ENCODE results near the gene CCDC30.
"Not testable (repeated sequence)": the region's sequence is repeated elsewhere in the genome, so short reads cannot be mapped to it uniquely, and the experiment has no call there.

CCDC30 gene

GRCh38 chr1:42454403-42454802, 8.7 kb upstream of the CCDC30 start:
- no peak for DNase-seq

DNA sequence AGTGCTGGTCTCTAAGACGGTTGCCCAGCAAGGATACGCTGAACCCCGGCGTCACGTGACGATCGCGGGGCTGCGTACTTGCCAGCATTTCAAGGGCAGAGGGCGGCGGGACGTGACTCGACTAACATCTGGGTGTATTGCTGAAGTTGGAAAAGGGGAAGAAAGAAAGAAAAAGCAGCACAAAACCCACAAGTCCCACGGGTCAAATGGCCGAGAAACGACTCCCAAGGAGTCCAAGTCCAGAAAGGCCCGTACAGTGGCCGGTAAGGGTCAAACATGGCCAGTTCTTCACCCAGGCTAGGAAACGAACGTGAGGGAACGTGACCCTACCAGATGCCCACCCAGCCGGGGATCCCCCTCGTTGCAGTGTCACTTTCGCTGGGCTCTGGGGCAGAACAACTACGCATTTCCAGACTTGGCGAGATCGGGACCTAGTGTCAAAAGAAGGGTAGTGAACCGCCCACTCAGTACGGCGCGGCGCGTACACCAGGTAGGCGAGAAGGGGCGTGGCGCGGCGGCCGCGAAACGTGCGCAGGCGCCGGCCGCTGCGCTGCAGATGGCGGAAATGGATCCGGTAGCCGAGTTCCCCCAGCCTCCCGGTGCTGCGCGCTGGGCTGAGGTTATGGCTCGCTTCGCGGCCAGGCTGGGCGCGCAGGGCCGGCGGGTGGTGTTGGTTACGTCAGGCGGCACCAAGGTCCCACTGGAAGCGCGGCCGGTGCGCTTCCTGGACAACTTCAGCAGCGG, 6.9 kb upstream of the CCDC30 start, which contains the start of the genes PPCS and ZMYND12:
TSS of gene PPCS (plus strand) at position 534 of the 744 bp plus-strand sequence. CDS start at position 557, 23 bp downstream.
TSS of gene ZMYND12 (minus strand) at position 13 of the 744 bp plus-strand sequence. CDS start 25 bp downstream, outside the sequence.
- peak; percentile 91 for DNase-seq

GRCh38 chr1:42456754-42457089, 6.4 kb upstream of the CCDC30 start:
- peak; percentile 68 for DNase-seq

DNA sequence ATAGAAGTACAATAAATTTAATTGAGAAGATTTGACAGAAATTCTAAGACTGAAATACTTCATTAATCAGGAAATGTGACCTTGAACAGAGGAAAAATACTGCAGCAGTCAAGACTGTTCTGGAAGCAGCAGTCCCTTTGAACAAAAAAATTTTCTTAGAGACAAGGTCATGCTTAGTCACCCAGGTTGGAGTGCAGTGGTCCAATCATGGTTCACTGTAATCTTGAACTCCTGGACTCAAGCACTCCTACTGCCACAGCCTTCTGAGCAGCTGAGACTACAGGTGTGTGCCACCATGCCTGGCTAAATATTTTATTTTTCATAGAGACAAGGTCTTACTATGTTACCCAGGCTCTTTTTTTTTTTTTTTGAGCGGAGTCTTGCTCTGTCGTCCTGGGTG, 1.9 kb upstream of the CCDC30 start:
- DNase-seq: no peak

- no peak for DNase-seq
Observed at GRCh38 chr1:42463921-42464320, 835 bp downstream of the CCDC30 start.

DNA sequence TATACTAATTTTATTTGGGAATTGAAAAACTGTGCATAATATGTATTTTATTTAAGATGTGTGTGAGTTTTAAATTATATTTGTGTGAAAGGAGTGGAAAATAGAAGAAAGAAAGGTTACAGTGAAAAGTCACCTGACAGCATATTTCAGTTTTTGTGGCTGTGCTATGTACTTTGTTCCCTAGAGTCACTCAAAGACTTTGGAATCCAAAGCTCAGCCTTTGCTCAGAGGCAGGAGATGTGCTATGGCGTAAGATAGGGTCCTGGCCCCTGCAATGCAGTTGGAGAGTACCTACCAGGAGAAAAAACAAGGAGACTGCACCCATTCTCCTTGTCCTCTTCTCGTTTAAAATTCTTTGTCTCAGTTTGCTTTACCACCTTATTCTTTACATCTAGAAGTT, 2.9 kb downstream of the CCDC30 start:
- DNase-seq: no peak

DNA sequence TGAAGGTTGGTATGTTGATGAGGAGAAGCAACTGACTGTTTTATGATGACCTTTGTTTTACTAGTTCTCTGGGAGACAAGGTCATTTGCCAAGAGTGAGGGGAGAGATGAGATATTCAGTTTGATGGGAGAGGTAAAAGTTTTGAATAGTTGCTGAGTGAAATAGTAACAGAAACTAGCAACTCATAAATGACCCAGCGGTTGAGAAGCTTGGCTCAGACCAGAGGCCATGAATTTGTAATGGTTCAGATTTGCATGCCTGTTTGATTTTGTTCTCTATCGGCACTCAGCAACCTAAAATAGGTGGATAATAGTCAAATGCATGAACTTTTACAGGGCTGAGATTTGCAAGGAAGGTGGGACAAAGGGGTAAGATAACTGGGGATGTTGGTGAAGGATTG, 6.6 kb downstream of the CCDC30 start:
- DNase-seq: no peak

DNA sequence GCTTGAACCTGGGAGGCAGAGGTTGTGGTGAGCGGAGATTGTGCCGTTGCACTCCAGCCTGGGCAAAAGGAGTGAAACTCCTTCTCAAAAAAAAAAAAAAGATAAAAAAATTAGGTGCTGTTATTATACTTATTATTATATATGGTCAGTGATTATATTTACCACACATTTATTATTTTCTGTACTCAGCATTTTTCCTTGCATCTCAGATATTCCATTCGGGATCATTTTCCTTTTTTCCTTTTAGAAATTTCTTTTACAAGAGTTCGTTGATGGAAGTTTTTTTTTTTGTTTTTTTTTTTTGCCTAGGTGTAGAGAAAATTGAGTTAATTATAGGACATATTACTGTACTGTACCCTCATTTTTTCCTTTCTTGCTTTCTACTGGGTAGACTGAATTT, 13.5 kb downstream of the CCDC30 start:
- DNase-seq: no peak

- DNase-seq: not testable (repeated sequence)
Observed at GRCh38 chr1:42477354-42477753, 14.3 kb downstream of the CCDC30 start.

DNA sequence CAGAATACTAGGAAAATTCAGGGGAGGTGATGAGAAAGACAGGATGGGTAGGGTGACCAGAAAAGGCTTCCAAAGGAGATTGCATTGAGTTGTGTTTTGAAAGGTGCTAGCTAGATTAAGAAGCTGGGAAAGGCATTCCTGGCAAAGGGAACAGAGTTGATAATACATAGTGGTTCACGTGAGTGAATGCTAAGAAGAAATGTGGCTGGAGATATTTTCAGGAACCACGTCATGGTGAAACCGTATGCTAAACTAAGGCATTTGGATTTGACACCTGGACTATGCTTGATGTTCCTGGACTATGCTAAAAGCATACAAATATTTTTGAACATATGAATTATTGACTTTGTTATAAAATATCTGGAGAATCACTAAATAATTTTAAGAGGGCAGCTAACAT, 14.7 kb downstream of the CCDC30 start:
- DNase-seq: no peak

- DNase-seq: no peak
Observed at GRCh38 chr1:42479621-42480020, 16.5 kb downstream of the CCDC30 start.

DNA sequence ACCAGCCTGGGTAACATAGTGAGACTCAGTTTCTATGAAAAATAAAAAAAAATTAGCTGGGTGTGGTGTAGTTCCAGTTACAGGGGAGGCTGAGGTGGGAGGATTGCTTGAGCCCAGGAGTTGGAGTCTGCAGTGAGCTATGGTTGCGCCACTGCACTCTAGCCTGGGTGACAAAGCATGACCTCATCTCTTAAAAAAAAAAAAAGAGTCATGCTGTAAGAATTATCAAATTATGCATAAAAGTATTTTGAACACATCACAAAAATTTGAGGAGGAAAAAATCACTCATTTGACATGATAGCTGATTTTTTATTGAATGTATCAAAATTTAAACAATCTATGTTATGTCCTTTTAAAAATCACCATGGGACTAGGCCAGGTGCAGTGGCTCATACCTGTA, 17.8 kb downstream of the CCDC30 start:
- no peak for DNase-seq

- DNase-seq: no peak
Observed at GRCh38 chr1:42482635-42483153, 19.6 kb downstream of the CCDC30 start.

DNA sequence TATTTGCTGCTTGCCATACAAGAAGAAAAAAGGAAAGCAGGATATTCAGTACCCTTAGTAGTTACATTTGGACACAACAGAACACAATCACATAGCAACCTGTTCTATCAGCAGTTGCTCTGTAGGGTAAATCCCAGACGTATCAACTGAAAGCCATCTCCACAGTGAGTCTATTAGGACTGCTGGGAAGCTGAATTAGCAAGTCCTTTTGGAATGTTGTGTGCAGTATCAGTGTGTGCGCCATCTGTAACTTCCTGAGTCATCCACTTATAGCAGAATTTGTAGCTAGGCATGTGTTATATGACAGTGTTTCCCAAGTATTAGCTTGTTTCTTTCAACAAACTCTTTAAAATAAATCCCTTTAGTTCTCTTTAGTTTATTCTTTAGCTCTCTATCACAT, 21.3 kb downstream of the CCDC30 start:
- DNase-seq: no peak

- no peak for DNase-seq
Observed at GRCh38 chr1:42490237-42490636, 27.2 kb downstream of the CCDC30 start.

DNA sequence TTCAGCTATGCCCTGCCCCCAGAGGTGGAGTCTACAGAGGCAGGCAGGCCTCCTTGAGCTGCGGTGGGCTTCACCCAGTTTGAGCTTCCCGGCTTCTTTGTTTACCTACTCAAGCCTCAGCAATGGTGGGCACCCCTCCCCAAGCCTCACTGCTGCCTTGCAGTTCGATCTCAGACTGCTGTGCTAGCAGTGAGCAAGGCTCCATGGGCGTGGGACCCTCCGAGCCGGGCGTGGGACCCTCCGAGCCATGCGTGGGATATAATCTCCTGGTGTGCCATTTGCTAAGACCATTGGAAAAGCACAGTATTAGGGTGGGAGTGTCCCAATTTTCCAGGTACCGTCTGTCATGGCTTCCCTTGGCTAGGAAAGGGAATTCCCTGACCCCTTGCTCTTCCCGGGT, 38.9 kb downstream of the CCDC30 start:
- not testable (repeated sequence) for DNase-seq

DNA sequence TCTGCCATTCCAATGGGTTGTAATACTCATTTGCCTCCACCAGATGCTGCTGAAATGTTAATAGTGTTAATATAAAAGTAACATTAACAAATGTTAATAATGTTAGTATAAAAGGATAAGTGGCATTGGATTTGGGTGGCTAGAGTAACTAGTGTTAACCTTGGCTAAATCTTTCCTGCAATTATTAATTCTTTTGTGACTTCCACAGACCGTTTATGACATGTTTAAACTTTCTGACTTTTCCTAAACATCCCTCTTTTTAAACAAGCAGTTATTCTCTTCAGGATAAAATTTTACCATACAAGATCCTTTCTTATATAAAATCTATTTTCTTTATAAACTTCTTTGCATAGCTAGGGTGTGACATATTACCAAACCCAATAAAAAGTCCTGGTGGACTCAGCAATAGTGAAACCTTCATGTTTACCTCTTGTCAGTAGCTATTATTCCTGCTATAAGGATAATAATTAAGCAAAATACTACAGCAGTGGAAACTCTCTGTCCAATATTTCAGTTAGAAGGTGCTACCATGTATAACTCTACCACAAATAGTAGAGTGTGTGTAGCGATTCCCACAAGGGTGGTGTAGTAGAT, 41.5 kb downstream of the CCDC30 start:
- no peak for DNase-seq

GRCh38 chr1:42506576-42506975, 43.5 kb downstream of the CCDC30 start:
- DNase-seq: no peak

- not testable (repeated sequence) for DNase-seq
Observed at GRCh38 chr1:42511581-42512155, 48.6 kb downstream of the CCDC30 start.

GRCh38 chr1:42518908-42519307, 55.8 kb downstream of the CCDC30 start:
- DNase-seq: no peak

DNA sequence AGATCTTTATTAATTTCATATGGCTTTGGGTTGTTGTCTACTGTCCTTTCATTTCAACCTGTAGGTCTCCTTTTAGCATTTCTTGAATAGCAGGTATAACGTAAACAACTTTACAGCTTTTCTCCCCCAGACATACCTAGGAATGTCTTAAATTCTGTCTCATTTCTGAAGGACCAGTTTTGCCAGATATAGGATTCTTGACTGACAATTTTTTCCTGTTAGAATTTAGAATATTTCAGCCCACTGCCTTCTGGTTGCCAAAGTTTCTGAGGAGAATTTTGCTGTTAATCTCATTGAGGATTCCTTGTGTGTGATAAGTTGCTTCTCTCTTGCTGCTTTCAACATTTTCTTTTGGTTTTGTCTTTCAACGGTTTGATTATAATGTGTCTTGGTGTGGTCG, 60.1 kb downstream of the CCDC30 start:
- no peak for DNase-seq

- DNase-seq: no peak
Observed at GRCh38 chr1:42524330-42524729, 61.2 kb downstream of the CCDC30 start.

DNA sequence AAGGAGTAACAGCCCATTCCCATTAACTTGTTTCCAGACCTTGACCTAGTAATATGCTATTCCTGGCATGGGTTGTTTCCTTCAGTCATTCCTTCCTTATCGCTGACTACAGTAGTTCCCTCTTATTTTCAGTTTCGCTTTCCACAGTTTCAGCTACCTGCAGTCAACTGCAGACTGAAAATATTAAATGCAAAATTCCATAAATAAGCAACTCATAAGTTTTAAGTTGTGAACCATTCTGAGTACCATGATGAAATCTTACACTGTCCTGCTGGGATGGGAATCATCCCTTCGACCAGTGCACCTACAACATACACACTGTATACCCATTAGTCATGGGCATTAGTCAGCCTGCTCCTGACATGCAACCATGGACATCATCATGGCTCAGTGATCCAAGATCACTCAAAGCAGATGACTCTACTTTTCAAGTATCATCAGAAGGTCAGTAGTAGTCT, 66.7 kb downstream of the CCDC30 start:
- DNase-seq: peak; percentile 8

DNA sequence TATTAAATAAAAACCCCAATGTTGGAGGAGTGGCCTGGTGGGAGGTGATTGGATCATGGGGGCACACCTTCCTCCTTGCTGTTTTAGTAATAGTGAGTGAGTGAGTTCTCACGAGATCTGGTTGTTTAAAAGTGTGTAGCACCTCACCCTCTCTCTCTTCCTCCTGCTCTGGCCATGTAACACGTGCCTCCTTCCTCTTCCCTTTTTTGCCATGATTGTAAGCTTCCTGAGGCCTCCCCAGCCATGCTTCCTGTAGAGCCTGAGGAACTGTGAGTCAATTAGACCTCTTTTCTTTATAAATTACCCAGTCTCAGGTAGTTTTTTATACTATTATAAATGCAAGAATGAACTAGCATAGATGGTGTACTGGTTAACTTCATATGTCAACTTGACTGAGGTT, 68.0 kb downstream of the CCDC30 start:
- no peak for DNase-seq

All from CD4-positive, alpha-beta T cell treated with Interleukin-12 subunit alpha and Interleukin-12 subunit beta, for 1 hour (primary cell).